Measurements from ENCODE around the gene CLMP. TPM values are rescaled to one million over a fixed set of nuclear protein-coding genes. Genes with fewer than 3 reads are reported as not detected.

Gene CLMP, protein sequence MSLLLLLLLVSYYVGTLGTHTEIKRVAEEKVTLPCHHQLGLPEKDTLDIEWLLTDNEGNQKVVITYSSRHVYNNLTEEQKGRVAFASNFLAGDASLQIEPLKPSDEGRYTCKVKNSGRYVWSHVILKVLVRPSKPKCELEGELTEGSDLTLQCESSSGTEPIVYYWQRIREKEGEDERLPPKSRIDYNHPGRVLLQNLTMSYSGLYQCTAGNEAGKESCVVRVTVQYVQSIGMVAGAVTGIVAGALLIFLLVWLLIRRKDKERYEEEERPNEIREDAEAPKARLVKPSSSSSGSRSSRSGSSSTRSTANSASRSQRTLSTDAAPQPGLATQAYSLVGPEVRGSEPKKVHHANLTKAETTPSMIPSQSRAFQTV
- 10 to 100 TPM; 21.9 to 70.5 (median 25.3) TPM for total RNA-seq
- 10 to 100 TPM; 11.9 to 33.7 TPM for polyA plus RNA-seq
- long read RNA-seq, donor 1, full-length matches to known transcripts: 1 of 29 reads
- long read RNA-seq, donor 1, partial matches to known transcripts: 15 of 29 reads
- long read RNA-seq, donor 1, other reads (novel, unspliced or antisense): 13 of 29 reads
- long read RNA-seq, donor 2, full-length matches to known transcripts: 3 of 3 reads
- long read RNA-seq, donor 2, partial matches to known transcripts: 0 of 3 reads
- long read RNA-seq, donor 2, other reads (novel, unspliced or antisense): 0 of 3 reads
- long read RNA-seq, donor 3, full-length matches to known transcripts: 13 of 30 reads
- long read RNA-seq, donor 3, partial matches to known transcripts: 10 of 30 reads
- long read RNA-seq, donor 3, other reads (novel, unspliced or antisense): 7 of 30 reads

- 18 to 25% (median 25%) methylated on average over 53 of the region's 53 CpGs for WGBS, 3 donors
- H3K27me3 ChIP-seq: no peaks in the 10 kb centered on the region
- intact Hi-C loops (cut with DNase I): no loop called here
These were observed at the start of gene CLMP for GRCh38 chr11:123195188-123196059. Gene CLMP (minus strand): TSS chr11:123195248. CDS start chr11:123194940, 308 bp downstream.

DNA sequence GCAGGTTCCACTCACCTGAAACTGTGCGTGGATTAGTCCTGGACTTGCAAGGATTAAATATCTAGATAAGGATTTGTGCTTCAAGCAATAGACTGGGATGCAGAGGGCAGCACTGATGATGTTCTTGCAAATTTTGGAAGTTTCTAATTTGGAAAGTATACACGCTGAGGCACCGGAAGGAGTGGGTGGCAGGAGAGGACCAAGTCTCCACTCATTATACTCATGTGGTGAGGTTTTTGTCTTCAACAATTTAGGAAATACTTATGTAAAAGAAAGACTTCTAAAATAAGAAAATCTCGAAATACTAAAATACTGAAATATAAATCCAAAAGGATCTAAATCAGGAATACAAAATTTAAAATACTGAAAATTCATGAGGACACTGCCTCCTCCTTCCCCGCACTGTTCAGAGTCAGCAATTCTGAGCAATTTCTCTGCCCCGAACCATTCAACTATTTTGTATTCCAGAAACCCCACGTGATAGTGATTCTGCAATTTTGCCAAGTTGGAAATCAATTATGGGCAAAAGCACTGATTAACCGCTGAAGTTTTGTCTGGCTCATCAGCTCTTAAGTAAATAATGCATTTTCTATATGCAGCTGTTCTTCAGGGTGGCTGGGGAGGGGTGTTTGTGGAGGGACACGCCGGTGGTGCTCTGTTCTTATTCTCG is 47.0 kb upstream of the CLMP start:
- TF ChIP-seq, protein P1, sequence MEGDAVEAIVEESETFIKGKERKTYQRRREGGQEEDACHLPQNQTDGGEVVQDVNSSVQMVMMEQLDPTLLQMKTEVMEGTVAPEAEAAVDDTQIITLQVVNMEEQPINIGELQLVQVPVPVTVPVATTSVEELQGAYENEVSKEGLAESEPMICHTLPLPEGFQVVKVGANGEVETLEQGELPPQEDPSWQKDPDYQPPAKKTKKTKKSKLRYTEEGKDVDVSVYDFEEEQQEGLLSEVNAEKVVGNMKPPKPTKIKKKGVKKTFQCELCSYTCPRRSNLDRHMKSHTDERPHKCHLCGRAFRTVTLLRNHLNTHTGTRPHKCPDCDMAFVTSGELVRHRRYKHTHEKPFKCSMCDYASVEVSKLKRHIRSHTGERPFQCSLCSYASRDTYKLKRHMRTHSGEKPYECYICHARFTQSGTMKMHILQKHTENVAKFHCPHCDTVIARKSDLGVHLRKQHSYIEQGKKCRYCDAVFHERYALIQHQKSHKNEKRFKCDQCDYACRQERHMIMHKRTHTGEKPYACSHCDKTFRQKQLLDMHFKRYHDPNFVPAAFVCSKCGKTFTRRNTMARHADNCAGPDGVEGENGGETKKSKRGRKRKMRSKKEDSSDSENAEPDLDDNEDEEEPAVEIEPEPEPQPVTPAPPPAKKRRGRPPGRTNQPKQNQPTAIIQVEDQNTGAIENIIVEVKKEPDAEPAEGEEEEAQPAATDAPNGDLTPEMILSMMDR (IDR thresholded peaks at IDR 0.05): no peak
- TF ChIP-seq EP300 (IDR thresholded peaks at IDR 0.05) (no peak), POLR2A (IDR thresholded peaks at IDR 0.05) (no peak)
- Histone ChIP-seq H3K4me3 (no peak overlapping the region), H3K27ac (no peak overlapping the region), H3K4me1 (ENCODE audit: insufficient read depth) (no peaks in the 10 kb centered on the region), H3K36me3 (no peaks in the 10 kb centered on the region), H3K9me3 (no peaks in the 10 kb centered on the region), H3K27me3 (no peaks in the 10 kb centered on the region)
- intact Hi-C loops (cut with DNase I): no loop called here
- 33 to 52% (median 45%) methylated on average over 11 of the region's 11 CpGs for WGBS, 3 donors
- no peak for DNase-seq

More at GRCh38 chr11:123195188-123196059, at the start of gene CLMP:
- H3K9me3 ChIP-seq: no peaks in the 10 kb centered on the region
- peaks cover 9% of the 10 kb centered on the region for H3K4me1 ChIP-seq (ENCODE audit: insufficient read depth)
- DNase-seq: peak; percentile 75 to 82 (median 78)
- peak within 1 kb of the TSS; percentile 60 to 83 for H3K27ac ChIP-seq
- H3K36me3 ChIP-seq: no peaks in the 10 kb centered on the region
- peak within 1 kb of the TSS; percentile 65 for H3K4me3 ChIP-seq
- TF ChIP-seq POLR2A (IDR thresholded peaks at IDR 0.05) (no peak), EP300 (IDR thresholded peaks at IDR 0.05) (no peak)
- TF ChIP-seq, protein P1 (IDR thresholded peaks at IDR 0.05): no peak

DNA sequence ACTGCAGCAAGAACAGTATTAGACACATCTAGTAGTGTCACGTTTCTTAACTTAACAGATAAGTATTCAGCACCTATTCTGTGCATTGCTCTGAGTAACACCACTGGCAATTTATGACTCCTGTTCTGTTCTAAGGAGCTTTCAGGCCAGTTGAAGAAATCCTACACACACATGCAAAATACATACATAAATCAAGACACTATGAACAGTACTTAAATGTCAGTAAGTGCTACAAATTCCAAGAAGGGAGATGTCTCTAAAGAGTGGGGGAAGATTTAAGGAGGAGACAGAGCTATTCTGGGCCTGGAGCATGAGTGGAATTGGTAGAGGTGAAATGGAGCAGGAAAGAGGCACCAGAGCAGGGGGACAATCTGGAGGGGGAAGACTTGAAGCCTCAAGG is 46.2 kb upstream of the CLMP start:
- TF ChIP-seq, protein P1 (IDR thresholded peaks at IDR 0.05): no peak
- TF ChIP-seq EP300 (IDR thresholded peaks at IDR 0.05) (no peak), POLR2A (IDR thresholded peaks at IDR 0.05) (no peak)
- intact Hi-C loops (cut with DNase I): no loop called here
- no peaks in the 10 kb centered on the region for H3K4me1 ChIP-seq (ENCODE audit: insufficient read depth)
- no peak overlapping the region for H3K27ac ChIP-seq
- H3K36me3 ChIP-seq: no peaks in the 10 kb centered on the region
- no peaks in the 10 kb centered on the region for H3K9me3 ChIP-seq
- DNase-seq: no peak
- no peak overlapping the region for H3K4me3 ChIP-seq
- WGBS, 3 donors: 70 to 88% (median 87%) methylated on average over 1 of the region's 1 CpG
- H3K27me3 ChIP-seq: no peaks in the 10 kb centered on the region

Data from ovary (tissue), 10 donors.